ENCODE measurements around the gene PDE6A.
A peak's percentile ranks its signal among the peaks of the same experiment; 100 is the strongest.

The PDE6A gene

DNA sequence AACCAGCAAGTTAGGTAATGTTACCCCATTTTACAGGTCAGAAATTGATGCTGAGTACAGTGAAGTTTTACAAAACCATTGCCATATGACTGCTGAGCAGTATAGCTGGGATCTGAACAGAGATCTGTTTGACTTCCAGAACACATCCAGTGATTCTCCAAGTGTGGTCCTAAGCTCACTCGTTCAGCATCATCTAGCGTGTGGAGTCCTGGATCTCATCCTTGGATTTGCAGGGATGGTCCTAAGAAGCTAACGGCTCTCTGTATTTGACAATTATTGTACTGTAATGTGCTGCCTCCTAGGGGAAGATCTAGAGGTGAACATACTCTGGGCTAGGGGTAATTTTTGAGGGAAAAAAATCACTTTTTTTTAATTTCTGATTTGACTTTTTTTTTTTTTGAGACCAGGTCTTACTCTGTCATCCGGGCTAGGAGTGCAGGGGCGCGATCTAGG lies 17.4 kb upstream of the PDE6A start:
- Histone ChIP-seq H3K9ac (ENCODE audit: low read length) (no peak overlapping the region), H3K4me3 (ENCODE audit: low read length) (no peak overlapping the region), H3K4me1 (ENCODE audit: control insufficient read depth, insufficient read depth, low read length) (peaks cover 14% of the 10 kb centered on the region), H3K27me3 (ENCODE audit: control insufficient read depth, insufficient read depth, low read length) (no peaks in the 10 kb centered on the region), H3K9me3 (ENCODE audit: control insufficient read depth, low read length) (no peaks in the 10 kb centered on the region), H3K36me3 (ENCODE audit: control insufficient read depth, insufficient read depth, low read length) (no peaks in the 10 kb centered on the region)

DNA sequence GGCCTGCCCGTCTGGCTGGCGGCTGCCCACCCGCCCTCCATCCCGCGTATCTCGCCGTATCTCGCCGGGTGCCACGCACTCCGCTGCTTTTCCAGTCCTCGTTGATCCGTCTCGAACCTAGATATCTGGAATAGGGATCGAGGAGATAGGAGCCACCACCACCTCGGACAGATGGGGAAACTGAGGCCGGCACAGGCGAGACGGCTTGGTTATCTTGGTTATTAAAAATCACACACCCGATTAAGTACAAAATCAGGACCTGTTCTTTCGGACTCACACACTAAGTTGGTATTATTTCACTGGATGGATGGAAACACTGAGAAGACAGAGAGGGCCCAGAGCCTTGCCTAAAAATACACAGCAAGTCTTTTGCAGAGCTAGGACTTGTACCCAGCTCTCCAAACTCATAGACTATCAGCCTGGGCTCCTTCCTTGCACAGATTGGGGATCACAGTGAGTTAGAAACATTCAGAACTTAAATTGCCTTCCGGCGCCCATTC lies 16.6 kb upstream of the PDE6A start:
- peaks cover 14% of the 10 kb centered on the region for H3K4me1 ChIP-seq (ENCODE audit: control insufficient read depth, insufficient read depth, low read length)

DNA sequence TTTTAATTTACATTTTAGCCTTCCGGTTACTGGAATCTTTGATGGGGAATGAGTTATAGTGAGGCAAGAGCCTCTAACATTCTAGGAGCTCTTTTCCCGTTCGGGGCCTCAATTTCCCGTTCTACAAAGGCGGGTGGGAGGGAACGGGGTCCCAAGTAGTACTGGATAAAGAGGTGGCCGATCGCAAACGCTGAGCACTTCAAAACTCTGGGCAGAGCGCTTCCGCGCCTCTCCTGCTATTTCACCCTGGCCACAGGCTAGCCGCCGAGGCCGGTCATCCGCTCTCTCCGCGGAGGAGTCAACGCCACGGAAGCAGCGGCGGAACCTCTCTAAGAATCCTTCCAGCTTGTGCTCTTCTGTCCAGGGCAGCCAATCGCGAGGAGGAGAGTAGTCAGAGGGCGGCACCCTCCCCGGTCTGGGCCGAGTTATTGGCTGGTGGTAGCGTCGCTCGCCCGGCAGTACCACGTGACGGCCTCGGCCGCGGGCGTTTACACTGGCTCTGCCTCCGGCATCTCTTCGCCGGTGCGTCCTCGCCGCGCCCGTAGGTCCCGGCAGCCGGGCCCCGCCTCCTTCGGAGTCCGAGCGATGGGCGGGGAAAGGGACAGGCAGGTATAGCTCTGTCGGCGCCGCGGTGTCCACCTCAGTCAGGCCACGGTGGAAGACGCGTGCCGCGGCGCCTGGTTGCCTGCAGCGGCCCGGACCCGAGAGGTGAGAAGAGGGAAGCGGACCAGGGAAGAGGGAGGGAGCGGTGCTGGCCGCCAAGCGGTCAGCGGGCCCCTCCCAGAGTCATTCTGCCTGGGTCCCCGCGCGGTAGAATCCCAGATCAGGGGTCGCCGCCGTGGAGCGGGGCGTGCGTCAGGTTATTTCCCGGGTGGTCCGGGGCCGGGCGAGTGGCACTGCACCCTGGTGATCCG lies 15.9 kb upstream of the PDE6A start, which contains the start of gene SLC26A2:
Gene SLC26A2 (plus strand): TSS at position 487 of the 914 bp plus-strand sequence. CDS start 16,895 bp downstream, outside the sequence.
- H3K9me3 ChIP-seq (ENCODE audit: control insufficient read depth, low read length): no peaks in the 10 kb centered on the region
- H3K4me1 ChIP-seq (ENCODE audit: control insufficient read depth, insufficient read depth, low read length): peaks cover 14% of the 10 kb centered on the region
- H3K36me3 ChIP-seq (ENCODE audit: control insufficient read depth, insufficient read depth, low read length): no peaks in the 10 kb centered on the region
- H3K27me3 ChIP-seq (ENCODE audit: control insufficient read depth, insufficient read depth, low read length): no peaks in the 10 kb centered on the region
- H3K9ac ChIP-seq (ENCODE audit: low read length): peak within 1 kb of the TSS; percentile 83
- H3K4me3 ChIP-seq (ENCODE audit: low read length): peak within 1 kb of the TSS; percentile 69

More for the DNA sequence above, 16.6 kb upstream of the PDE6A start:
- Histone ChIP-seq H3K9ac (ENCODE audit: low read length) (peak overlapping the region; percentile 83), H3K36me3 (ENCODE audit: control insufficient read depth, insufficient read depth, low read length) (no peaks in the 10 kb centered on the region), H3K9me3 (ENCODE audit: control insufficient read depth, low read length) (no peaks in the 10 kb centered on the region), H3K27me3 (ENCODE audit: control insufficient read depth, insufficient read depth, low read length) (no peaks in the 10 kb centered on the region), H3K4me3 (ENCODE audit: low read length) (peak overlapping the region; percentile 69)

DNA sequence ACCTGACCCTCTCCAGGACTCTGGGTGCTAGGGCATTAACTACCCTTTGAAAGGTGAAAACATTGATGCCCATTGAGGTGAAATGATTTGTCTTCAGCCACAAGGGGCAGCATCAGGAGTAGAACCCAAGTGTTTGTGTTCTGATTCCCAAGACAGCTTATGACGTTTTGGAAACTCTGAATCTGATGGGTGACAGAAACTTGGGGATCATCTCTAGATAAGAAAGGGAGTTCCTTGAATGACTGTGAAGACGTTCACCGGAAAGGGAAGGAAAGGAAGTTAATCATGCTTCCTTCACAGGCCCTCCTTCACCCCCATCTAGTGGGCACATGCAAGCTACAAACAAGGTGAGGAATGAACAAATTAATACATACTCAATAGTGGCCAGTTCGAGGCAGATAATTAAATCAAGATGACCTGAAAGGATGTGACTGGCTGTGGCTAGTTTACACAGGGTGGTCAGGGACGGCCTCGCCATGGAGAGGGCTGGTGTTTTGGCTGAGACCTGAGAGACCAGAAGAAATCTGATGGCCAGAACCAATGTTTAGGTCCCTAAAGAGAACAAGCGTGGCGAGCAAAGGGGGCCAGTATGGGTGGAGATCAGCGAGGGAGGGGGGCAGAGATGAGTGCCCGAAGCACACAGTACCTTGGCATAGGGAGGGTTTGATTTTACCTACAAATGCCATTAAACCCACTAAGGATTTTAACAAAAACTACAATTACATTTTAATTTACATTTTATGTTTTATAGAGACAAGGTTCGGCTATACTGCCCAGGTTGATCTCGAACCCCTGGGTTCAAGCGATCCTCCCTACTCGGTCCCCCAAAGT lies 15.0 kb upstream of the PDE6A start:
- Histone ChIP-seq H3K9me3 (ENCODE audit: control insufficient read depth, low read length) (no peaks in the 10 kb centered on the region), H3K36me3 (ENCODE audit: control insufficient read depth, insufficient read depth, low read length) (no peaks in the 10 kb centered on the region), H3K4me3 (ENCODE audit: low read length) (peak overlapping the region; percentile 69), H3K4me1 (ENCODE audit: control insufficient read depth, insufficient read depth, low read length) (peaks cover 14% of the 10 kb centered on the region), H3K9ac (ENCODE audit: low read length) (peak overlapping the region; percentile 83), H3K27me3 (ENCODE audit: control insufficient read depth, insufficient read depth, low read length) (no peaks in the 10 kb centered on the region)

DNA sequence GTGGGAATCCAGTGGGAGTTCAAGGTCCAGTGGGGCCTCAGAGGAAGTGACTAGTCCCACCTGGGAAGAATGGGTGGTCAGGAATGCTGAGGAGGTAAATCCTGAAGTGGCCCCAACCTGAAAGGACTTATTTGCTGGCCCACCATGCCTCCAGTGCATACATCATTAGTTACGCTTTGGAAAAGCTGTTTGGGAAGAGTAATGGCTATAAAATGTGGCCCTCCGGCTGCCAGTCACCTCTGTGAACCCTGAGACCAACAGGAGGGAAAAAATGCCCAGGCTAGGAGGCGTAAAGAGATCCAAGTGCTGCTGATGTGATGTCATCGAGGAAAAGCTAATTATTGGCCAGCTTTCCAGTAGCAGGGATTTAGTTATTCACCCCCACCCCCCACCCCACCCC lies 13.3 kb upstream of the PDE6A start:
- no peaks in the 10 kb centered on the region for H3K9me3 ChIP-seq (ENCODE audit: control insufficient read depth, low read length)
- no peaks in the 10 kb centered on the region for H3K27me3 ChIP-seq (ENCODE audit: control insufficient read depth, insufficient read depth, low read length)
- H3K9ac ChIP-seq (ENCODE audit: low read length): no peak overlapping the region
- no peaks in the 10 kb centered on the region for H3K36me3 ChIP-seq (ENCODE audit: control insufficient read depth, insufficient read depth, low read length)
- H3K4me1 ChIP-seq (ENCODE audit: control insufficient read depth, insufficient read depth, low read length): peaks cover 14% of the 10 kb centered on the region
- no peak overlapping the region for H3K4me3 ChIP-seq (ENCODE audit: low read length)

DNA sequence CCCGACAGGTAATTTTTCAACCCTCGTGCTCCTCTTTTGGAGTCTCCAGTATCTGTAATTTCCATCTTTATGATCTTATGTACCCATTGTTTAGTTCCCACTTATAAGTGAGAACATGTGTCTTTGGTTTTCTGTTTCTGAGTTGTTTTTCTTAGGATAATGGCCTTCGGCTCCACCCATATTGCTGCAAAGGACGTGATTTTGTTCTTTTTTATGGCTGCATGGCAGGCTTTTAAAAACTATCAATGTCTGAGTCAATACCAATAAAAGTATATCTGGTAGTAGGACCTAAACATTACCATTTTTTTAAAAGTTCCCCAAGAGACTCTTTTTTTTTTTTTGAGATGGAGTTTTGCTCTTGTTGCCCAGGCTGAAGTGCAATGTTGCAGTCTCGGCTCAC lies 12.1 kb upstream of the PDE6A start:
- H3K4me3 ChIP-seq (ENCODE audit: low read length): no peak overlapping the region
- H3K9ac ChIP-seq (ENCODE audit: low read length): no peak overlapping the region
- peaks cover 14% of the 10 kb centered on the region for H3K4me1 ChIP-seq (ENCODE audit: control insufficient read depth, insufficient read depth, low read length)
- no peaks in the 10 kb centered on the region for H3K27me3 ChIP-seq (ENCODE audit: control insufficient read depth, insufficient read depth, low read length)
- no peaks in the 10 kb centered on the region for H3K36me3 ChIP-seq (ENCODE audit: control insufficient read depth, insufficient read depth, low read length)
- H3K9me3 ChIP-seq (ENCODE audit: control insufficient read depth, low read length): no peaks in the 10 kb centered on the region

DNA sequence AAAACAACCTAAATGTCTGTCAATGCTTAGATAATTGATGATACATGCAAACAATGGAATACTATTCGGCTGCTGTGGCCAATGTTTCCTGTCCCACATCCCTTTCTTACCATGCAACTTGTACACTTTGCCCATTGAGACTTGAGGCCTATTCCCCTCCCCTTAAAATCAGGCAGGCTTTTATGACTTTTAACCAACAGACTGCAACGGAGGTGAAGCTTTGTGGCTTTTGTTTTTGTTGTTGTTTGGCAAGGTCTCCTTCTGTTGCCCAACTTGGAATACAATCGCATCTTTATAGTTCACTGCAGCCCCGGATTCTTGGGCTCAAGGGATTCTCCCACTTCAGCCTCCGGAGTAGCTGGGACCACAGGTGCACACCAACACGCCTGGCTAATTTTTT lies 10.2 kb upstream of the PDE6A start:
- H3K27me3 ChIP-seq (ENCODE audit: control insufficient read depth, insufficient read depth, low read length): no peaks in the 10 kb centered on the region
- no peak overlapping the region for H3K4me3 ChIP-seq (ENCODE audit: low read length)
- no peaks in the 10 kb centered on the region for H3K9me3 ChIP-seq (ENCODE audit: control insufficient read depth, low read length)
- no peak overlapping the region for H3K9ac ChIP-seq (ENCODE audit: low read length)
- H3K4me1 ChIP-seq (ENCODE audit: control insufficient read depth, insufficient read depth, low read length): peaks cover 4% of the 10 kb centered on the region
- no peaks in the 10 kb centered on the region for H3K36me3 ChIP-seq (ENCODE audit: control insufficient read depth, insufficient read depth, low read length)

DNA sequence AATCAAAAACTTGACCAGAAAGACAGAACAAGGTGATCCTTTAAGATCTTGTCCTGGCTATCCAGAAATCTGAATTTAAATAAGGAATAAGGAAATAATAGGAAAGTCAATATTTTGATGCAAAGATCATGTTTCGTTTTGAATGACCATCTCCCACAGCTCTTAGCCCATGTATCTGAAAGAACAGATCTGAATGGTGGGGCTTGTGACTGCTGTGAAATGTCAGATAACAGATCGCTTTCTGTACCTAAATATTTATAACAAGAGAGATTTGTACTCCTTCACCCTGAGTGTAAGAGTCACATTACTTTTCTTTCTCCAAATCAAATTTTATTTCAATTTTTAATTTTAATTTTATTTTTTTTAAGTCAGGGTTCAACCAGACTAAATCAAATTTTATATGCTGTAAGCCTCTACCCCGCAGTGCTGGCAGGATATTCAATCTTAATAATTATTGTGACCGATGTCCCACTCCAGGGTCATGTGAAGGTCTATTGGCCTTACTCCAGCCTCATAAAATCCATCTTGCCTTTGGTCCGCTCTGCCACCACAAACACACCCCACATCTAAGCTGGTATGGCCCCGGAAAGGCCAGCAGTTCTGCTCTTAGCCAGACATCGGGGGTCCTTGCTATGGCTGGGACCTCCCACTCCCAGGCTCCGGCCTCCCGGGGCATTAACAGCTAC lies 9.0 kb upstream of the PDE6A start:
- Histone ChIP-seq H3K9ac (ENCODE audit: low read length) (no peak overlapping the region), H3K4me1 (ENCODE audit: control insufficient read depth, insufficient read depth, low read length) (no peaks in the 10 kb centered on the region), H3K4me3 (ENCODE audit: low read length) (no peak overlapping the region), H3K27me3 (ENCODE audit: control insufficient read depth, insufficient read depth, low read length) (no peaks in the 10 kb centered on the region), H3K9me3 (ENCODE audit: control insufficient read depth, low read length) (no peaks in the 10 kb centered on the region), H3K36me3 (ENCODE audit: control insufficient read depth, insufficient read depth, low read length) (no peaks in the 10 kb centered on the region)

DNA sequence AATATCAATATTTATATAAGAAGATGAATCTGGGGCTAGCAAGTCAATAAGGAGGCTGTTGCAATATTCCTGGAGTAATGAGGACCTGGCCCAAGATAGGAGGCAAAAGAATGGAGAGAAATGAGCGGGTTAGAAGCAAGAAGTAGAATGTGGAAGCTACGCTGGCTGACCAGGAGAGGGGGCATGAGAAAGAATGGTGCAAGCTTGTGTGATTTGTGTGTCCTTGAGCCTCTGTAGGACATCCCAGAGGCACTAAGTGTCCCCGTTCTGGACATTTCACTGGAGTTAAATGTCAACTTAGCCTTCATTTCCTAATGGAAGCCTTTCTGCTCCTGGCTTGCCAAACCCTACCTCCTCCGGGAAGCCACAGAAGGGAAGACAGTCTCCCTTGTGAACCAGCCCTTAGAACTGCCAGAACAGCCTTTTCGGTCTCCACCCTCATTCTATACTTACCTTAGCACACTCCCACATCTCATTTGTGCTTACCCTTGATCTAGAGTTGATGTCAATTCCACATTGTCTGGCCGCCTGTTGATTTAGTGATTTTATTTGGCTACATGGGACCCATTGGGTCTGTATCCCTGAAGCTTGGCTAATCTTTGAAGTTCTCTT lies 6.7 kb upstream of the PDE6A start:
- Histone ChIP-seq H3K4me3 (ENCODE audit: low read length) (no peak overlapping the region), H3K4me1 (ENCODE audit: control insufficient read depth, insufficient read depth, low read length) (no peaks in the 10 kb centered on the region), H3K36me3 (ENCODE audit: control insufficient read depth, insufficient read depth, low read length) (no peaks in the 10 kb centered on the region), H3K27me3 (ENCODE audit: control insufficient read depth, insufficient read depth, low read length) (no peaks in the 10 kb centered on the region), H3K9me3 (ENCODE audit: control insufficient read depth, low read length) (no peaks in the 10 kb centered on the region), H3K9ac (ENCODE audit: low read length) (no peak overlapping the region)

DNA sequence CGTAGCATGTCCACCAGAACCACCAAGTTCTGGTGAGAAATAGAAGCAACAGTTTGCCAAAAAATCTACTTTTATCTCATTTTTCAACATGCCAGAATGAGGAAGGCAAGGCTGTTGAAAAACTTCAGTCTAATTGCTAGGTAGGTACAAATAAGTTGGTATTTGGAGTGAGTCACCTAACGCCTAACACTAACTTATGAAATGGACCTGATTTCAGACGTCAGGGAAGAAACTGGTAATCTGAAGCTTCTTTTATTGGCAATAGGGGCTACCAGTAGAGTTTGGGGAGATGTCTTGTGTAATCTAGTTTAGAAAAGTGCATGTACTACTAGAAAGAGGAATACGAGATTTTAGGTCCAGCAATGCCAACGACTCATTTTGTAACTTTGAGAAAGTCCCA lies 4.4 kb upstream of the PDE6A start:
- Histone ChIP-seq H3K4me1 (ENCODE audit: control insufficient read depth, insufficient read depth, low read length) (no peaks in the 10 kb centered on the region), H3K36me3 (ENCODE audit: control insufficient read depth, insufficient read depth, low read length) (no peaks in the 10 kb centered on the region), H3K9ac (ENCODE audit: low read length) (no peak overlapping the region), H3K9me3 (ENCODE audit: control insufficient read depth, low read length) (no peaks in the 10 kb centered on the region), H3K4me3 (ENCODE audit: low read length) (no peak overlapping the region), H3K27me3 (ENCODE audit: control insufficient read depth, insufficient read depth, low read length) (no peaks in the 10 kb centered on the region)

DNA sequence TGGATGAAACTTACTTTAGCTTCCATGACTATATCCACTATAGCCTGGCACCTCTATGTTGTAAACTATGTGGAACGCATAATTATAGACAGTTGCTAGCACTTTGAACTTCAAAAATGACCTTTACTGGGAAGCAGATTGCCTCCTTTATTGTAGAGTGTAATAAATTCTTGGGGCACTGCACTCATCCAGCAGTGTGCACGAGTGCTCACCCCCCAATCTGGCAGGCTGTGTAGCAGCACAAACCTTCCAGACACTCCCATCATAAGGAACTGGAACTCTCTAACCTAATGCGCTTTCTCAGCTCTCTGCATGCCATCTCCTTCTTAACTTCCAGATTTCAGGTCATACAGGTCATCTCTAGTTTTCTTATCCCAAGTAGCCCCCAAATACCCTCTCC lies 1.5 kb upstream of the PDE6A start:
- Histone ChIP-seq H3K36me3 (ENCODE audit: control insufficient read depth, insufficient read depth, low read length) (no peaks in the 10 kb centered on the region), H3K9me3 (ENCODE audit: control insufficient read depth, low read length) (no peaks in the 10 kb centered on the region), H3K9ac (ENCODE audit: low read length) (no peak overlapping the region), H3K4me1 (ENCODE audit: control insufficient read depth, insufficient read depth, low read length) (peaks cover under 1% of the 10 kb centered on the region), H3K4me3 (ENCODE audit: low read length) (no peak overlapping the region), H3K27me3 (ENCODE audit: control insufficient read depth, insufficient read depth, low read length) (no peaks in the 10 kb centered on the region)

Data from mucosa of stomach (tissue), 1 donor.